Measurements from ENCODE around the gene KRTAP17-1.

The KRTAP17-1 gene

DNA sequence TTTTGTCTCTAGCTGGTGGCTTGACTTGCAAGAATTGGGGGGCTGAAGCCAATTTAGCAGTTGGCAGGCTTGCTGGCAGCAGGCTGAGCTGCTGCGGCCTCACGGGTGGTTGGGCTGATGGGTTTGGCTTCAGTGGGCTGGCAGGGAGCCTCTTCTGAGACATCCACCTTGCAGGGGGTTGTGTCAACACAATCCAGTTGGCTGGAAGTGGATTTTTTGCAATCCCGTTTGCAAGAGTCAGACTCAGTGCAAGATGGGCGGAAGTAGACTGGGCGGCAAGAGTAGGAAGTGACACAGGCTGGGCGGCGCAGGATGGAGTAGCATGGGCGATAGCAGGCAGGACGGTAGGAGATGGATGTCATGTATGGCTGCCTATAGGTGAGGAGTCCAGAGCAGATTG, 7.9 kb downstream of the KRTAP17-1 start:
- TF ChIP-seq SIN3A (IDR thresholded peaks at IDR 0.05; ENCODE audit: borderline replicate concordance, insufficient read depth, low read length) = no peak
- TF ChIP-seq TAF1 (IDR thresholded peaks at IDR 0.05; ENCODE audit: borderline replicate concordance, insufficient read depth, low read length) = no peak
- TF ChIP-seq REST (IDR thresholded peaks at IDR 0.05; ENCODE audit: insufficient read depth in 1 of 2, low read depth in 2 of 2, low read length in 2 of 2) = no peak

DNA sequence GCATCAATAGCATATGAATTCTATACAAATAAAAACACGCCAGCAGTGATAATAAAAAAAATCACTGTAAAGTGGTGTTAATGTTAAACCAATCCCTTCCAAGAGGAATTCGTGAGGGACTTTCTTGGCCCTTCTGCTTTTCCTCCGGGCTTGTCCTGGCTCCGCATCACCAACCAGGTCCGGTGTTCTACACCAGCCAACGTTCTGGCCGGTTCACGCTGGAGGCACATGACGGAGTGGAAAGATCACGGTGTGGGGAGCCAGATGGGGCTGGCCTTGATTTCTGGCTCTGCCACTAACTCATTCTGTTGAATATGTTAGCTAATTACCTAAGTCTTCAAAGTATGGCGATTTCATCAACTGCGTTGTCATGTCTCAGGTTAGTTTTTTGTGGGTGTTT, 11.4 kb downstream of the KRTAP17-1 start:
- TF ChIP-seq POLR2AphosphoS5 (IDR thresholded peaks at IDR 0.05; ENCODE audit: low read depth, low read length) = no peak
- no peak for TF ChIP-seq TAF1 (IDR thresholded peaks at IDR 0.05; ENCODE audit: borderline replicate concordance, insufficient read depth, low read length)
- no peak for TF ChIP-seq FOXP2 (optimal IDR thresholded peaks at IDR 0.05; ENCODE audit: borderline replicate concordance, extremely low read depth, extremely low read length, insufficient read depth)
- TF ChIP-seq SIN3A (IDR thresholded peaks at IDR 0.05; ENCODE audit: borderline replicate concordance, insufficient read depth, low read length) = no peak
- no peak for TF ChIP-seq REST (IDR thresholded peaks at IDR 0.05; ENCODE audit: insufficient read depth in 1 of 2, low read depth in 2 of 2, low read length in 2 of 2)

DNA sequence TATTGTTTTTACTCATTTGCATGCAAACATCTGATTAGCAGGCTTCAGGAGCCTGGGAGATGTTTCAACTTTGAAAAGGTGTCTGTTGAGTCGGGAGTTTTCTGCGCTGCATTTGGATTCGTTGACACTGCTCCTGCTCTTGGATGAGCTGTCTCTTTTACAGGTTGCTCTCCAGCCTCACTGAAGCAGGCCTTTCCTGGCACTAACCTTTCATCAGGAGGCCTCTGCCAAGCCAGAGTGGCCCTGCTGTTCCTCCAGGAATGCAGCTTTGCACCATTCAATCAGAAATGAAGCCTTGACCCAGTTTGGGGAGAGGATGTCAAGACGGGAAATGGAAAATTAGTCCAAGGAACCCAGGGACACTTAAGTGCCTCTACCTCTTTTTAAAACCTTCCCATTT, 12.5 kb downstream of the KRTAP17-1 start:
- TF ChIP-seq POLR2AphosphoS5 (IDR thresholded peaks at IDR 0.05; ENCODE audit: low read depth, low read length) = no peak
- no peak for TF ChIP-seq TAF1 (IDR thresholded peaks at IDR 0.05; ENCODE audit: borderline replicate concordance, insufficient read depth, low read length)
- no peak for TF ChIP-seq REST (IDR thresholded peaks at IDR 0.05; ENCODE audit: insufficient read depth in 1 of 2, low read depth in 2 of 2, low read length in 2 of 2)
- TF ChIP-seq SIN3A (IDR thresholded peaks at IDR 0.05; ENCODE audit: borderline replicate concordance, insufficient read depth, low read length) = no peak

GRCh38 chr17:41301916-41302901, 13.3 kb downstream of the KRTAP17-1 start, which contains the start of gene KRTAP29-1:
Gene KRTAP29-1, minus strand, starts transcription at chr17:41302851. Its CDS starts 0 bp downstream, at chr17:41302851.
- TF ChIP-seq SIN3A (IDR thresholded peaks at IDR 0.05; ENCODE audit: borderline replicate concordance, insufficient read depth, low read length) (no peak), POLR2AphosphoS5 (IDR thresholded peaks at IDR 0.05; ENCODE audit: low read depth, low read length) (no peak), FOXP2 (optimal IDR thresholded peaks at IDR 0.05; ENCODE audit: borderline replicate concordance, extremely low read depth, extremely low read length, insufficient read depth) (no peak), REST (IDR thresholded peaks at IDR 0.05; ENCODE audit: insufficient read depth in 1 of 2, low read depth in 2 of 2, low read length in 2 of 2) (no peak), TAF1 (IDR thresholded peaks at IDR 0.05; ENCODE audit: borderline replicate concordance, insufficient read depth, low read length) (no peak)
